ENCODE measurements around the gene AMFR.

- no peak for TF ChIP-seq CTCF (optimal IDR thresholded peaks at IDR 0.05 in 1 of 3, IDR thresholded peaks at IDR 0.05 in 1 of 3, conservative IDR thresholded peaks at IDR 0.05 in 1 of 3; ENCODE audit: extremely low read depth in 1 of 3, insufficient read depth in 2 of 3, low read length in 3 of 3)
- no peak for TF ChIP-seq EZH2 (IDR thresholded peaks at IDR 0.05; ENCODE audit: low read length)
These were observed 1.6 kb downstream of the AMFR start for GRCh38 chr16:56423584-56424403.

Measured in keratinocyte (primary cell).